ENCODE results near the gene GALNT1.

The GALNT1 gene

DNA sequence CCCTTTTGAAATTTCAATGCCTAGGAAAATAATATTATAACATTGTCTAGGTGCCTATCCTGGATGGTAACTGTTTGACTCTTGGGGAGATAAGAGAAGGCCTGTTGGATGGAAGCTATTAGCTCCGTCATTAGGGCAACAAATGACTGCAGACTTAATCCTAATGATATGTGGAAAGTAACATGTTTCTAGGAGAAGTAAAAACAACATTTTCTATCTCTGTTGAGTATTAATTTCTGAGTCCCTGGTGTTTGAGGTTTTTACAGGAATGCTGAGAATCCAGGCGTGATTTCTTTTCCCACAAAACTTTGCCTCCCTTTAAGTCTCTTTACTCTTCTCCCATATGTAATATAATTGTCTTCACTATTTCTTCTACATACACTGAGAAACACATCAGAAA lies 159.1 kb downstream of the GALNT1 start:
- no peak for TF ChIP-seq MYC (IDR thresholded peaks at IDR 0.05; ENCODE audit: low read depth, low read length)
- DNase-seq (ENCODE audit: low read depth), result no peak
- no peak overlapping the region for H3K4me3 ChIP-seq (ENCODE audit: low read depth, low read length)

DNA sequence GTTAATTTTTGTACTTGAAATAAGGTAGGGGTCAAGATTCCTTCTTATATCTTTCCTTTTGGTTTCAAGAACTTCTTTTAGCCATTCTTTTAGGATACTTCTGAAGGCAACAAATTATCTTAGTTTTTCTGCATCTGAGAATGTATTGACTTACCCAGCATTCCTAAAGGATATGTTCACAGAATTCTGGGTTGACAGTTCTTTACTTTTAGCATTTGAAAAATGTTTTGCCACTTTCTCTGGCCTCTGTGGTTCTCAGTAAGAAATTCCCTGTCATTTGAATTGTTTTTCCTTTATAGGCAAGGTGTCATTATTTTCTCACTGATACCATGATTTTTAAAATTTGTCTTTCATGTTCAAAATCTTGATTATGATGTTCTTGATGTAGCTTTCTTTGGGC lies 162.4 kb downstream of the GALNT1 start:
- no peak for DNase-seq (ENCODE audit: low read depth)
- TF ChIP-seq, protein P1, sequence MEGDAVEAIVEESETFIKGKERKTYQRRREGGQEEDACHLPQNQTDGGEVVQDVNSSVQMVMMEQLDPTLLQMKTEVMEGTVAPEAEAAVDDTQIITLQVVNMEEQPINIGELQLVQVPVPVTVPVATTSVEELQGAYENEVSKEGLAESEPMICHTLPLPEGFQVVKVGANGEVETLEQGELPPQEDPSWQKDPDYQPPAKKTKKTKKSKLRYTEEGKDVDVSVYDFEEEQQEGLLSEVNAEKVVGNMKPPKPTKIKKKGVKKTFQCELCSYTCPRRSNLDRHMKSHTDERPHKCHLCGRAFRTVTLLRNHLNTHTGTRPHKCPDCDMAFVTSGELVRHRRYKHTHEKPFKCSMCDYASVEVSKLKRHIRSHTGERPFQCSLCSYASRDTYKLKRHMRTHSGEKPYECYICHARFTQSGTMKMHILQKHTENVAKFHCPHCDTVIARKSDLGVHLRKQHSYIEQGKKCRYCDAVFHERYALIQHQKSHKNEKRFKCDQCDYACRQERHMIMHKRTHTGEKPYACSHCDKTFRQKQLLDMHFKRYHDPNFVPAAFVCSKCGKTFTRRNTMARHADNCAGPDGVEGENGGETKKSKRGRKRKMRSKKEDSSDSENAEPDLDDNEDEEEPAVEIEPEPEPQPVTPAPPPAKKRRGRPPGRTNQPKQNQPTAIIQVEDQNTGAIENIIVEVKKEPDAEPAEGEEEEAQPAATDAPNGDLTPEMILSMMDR (IDR thresholded peaks at IDR 0.05; ENCODE audit: low read depth, low read length), result no peak
- TF ChIP-seq MYC (IDR thresholded peaks at IDR 0.05; ENCODE audit: low read depth, low read length) (no peak), MAX (IDR thresholded peaks at IDR 0.05; ENCODE audit: low read depth, low read length) (no peak), POLR2A (IDR thresholded peaks at IDR 0.05; ENCODE audit: extremely low read depth, insufficient read length) (no peak)

GRCh38 chr18:35745814-35746213 lies 164.3 kb downstream of the GALNT1 start:
- H3K4me3 ChIP-seq (ENCODE audit: low read depth, low read length), result no peak overlapping the region
- TF ChIP-seq POLR2A (IDR thresholded peaks at IDR 0.05; ENCODE audit: extremely low read depth, insufficient read length) (no peak), MYC (IDR thresholded peaks at IDR 0.05; ENCODE audit: low read depth, low read length) (no peak), MAX (IDR thresholded peaks at IDR 0.05; ENCODE audit: low read depth, low read length) (no peak)
- TF ChIP-seq, protein P1 (IDR thresholded peaks at IDR 0.05; ENCODE audit: low read depth, low read length), result no peak
- no peak for DNase-seq (ENCODE audit: low read depth)

More for the DNA sequence above, 162.4 kb downstream of the GALNT1 start:
- no peak overlapping the region for H3K4me3 ChIP-seq (ENCODE audit: low read depth, low read length)

- DNase-seq (ENCODE audit: low read depth), result no peak
- H3K4me3 ChIP-seq (ENCODE audit: low read depth, low read length), result no peak overlapping the region
- no peak for TF ChIP-seq POLR2A (IDR thresholded peaks at IDR 0.05; ENCODE audit: extremely low read depth, insufficient read length)
- no peak for TF ChIP-seq MAX (IDR thresholded peaks at IDR 0.05; ENCODE audit: low read depth, low read length)
- TF ChIP-seq MYC (IDR thresholded peaks at IDR 0.05; ENCODE audit: low read depth, low read length), result no peak
- TF ChIP-seq, protein P1 (IDR thresholded peaks at IDR 0.05; ENCODE audit: low read depth, low read length), result no peak
These were observed 165.3 kb downstream of the GALNT1 start for GRCh38 chr18:35746826-35747339.

GRCh38 chr18:35747894-35748472 lies 166.4 kb downstream of the GALNT1 start:
- no peak for DNase-seq (ENCODE audit: low read depth)
- TF ChIP-seq MAX (IDR thresholded peaks at IDR 0.05; ENCODE audit: low read depth, low read length) (no peak), POLR2A (IDR thresholded peaks at IDR 0.05; ENCODE audit: extremely low read depth, insufficient read length) (no peak), MYC (IDR thresholded peaks at IDR 0.05; ENCODE audit: low read depth, low read length) (no peak)
- TF ChIP-seq, protein P1 (IDR thresholded peaks at IDR 0.05; ENCODE audit: low read depth, low read length), result no peak
- no peak overlapping the region for H3K4me3 ChIP-seq (ENCODE audit: low read depth, low read length)

DNA sequence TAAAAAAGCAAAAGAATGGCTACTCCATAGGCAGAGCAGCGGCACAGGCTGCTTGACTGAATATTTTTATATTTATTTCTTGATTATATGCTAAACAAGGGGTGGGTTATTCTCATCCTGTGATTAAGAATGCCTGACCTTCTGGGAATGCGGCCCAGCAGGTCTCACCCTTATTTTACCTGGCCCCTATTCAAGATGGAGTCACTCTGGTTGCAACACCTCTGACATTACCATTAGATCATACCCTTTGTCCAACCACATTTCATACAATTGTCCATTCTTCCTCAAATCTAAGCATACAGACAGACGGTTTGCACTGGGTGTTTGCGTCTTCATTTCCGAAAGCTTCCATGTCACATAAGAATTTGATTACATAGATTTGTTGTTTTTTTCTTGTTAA lies 168.2 kb downstream of the GALNT1 start:
- DNase-seq (ENCODE audit: low read depth), result no peak
- H3K4me3 ChIP-seq (ENCODE audit: low read depth, low read length), result no peak overlapping the region

More for the DNA sequence above, 168.2 kb downstream of the GALNT1 start:
- no peak for TF ChIP-seq POLR2A (IDR thresholded peaks at IDR 0.05; ENCODE audit: extremely low read depth, insufficient read length)
- TF ChIP-seq, protein P1 (IDR thresholded peaks at IDR 0.05; ENCODE audit: low read depth, low read length), result no peak
- no peak for TF ChIP-seq MAX (IDR thresholded peaks at IDR 0.05; ENCODE audit: low read depth, low read length)
- TF ChIP-seq MYC (IDR thresholded peaks at IDR 0.05; ENCODE audit: low read depth, low read length), result no peak
